GM20431 (cell line): ENCODE results near the gene TMOD3.
"Not testable (repeated sequence)": the region's sequence is repeated elsewhere in the genome, so short reads cannot be mapped to it uniquely, and the experiment has no call there.

Experiments
- in situ Hi-C: fragments of 300-500 bp; cut with MseI, MboI; formaldehyde crosslinking; loops from one replicate; pipeline ENCODE4 v1.15.0; 2020; ENCODE audit warnings: low sequenced_read_pairs; ENCODE audit not compliant: unreplicated experiment

TMOD3 gene

GRCh38 chr15:51861557-51862359, 32.3 kb downstream of the TMOD3 start:
- in situ Hi-C loops: no loop called here

- in situ Hi-C loops: no loop called here
These were observed 33.7 kb downstream of the TMOD3 start for GRCh38 chr15:51863131-51863530.

- in situ Hi-C loops: no loop called here
These were observed 35.1 kb downstream of the TMOD3 start for GRCh38 chr15:51864408-51865056.

- in situ Hi-C loops: no loop called here
These were observed 35.9 kb downstream of the TMOD3 start for GRCh38 chr15:51865317-51865716.

- in situ Hi-C loops: no loop called here
These were observed 36.7 kb downstream of the TMOD3 start for GRCh38 chr15:51866161-51866560.

- in situ Hi-C loops: no loop called here
These were observed 37.3 kb downstream of the TMOD3 start for GRCh38 chr15:51866751-51867150.

- in situ Hi-C loops: no loop called here
These were observed 39.6 kb downstream of the TMOD3 start for GRCh38 chr15:51869060-51869421.

- in situ Hi-C loops: no loop called here
These were observed 41.3 kb downstream of the TMOD3 start for GRCh38 chr15:51870774-51871173.

- in situ Hi-C loops: no loop called here
These were observed 45.5 kb downstream of the TMOD3 start for GRCh38 chr15:51874751-51875644.

- in situ Hi-C loops: no loop called here
These were observed 46.7 kb downstream of the TMOD3 start for GRCh38 chr15:51876169-51876568.

GRCh38 chr15:51878446-51879386, 49.3 kb downstream of the TMOD3 start:
- in situ Hi-C loops: no loop called here

- in situ Hi-C loops: no loop called here
These were observed 50.1 kb downstream of the TMOD3 start for GRCh38 chr15:51879555-51879954.

- in situ Hi-C loops: no loop called here
These were observed 53.9 kb downstream of the TMOD3 start for GRCh38 chr15:51883271-51883837.

GRCh38 chr15:51884041-51884440, 54.6 kb downstream of the TMOD3 start:
- in situ Hi-C loops: no loop called here

- in situ Hi-C loops: no loop called here
These were observed 55.2 kb downstream of the TMOD3 start for GRCh38 chr15:51884517-51885236.

- in situ Hi-C loops: not testable (repeated sequence)
These were observed 56.3 kb downstream of the TMOD3 start for GRCh38 chr15:51885758-51886157.

- in situ Hi-C loops: no loop called here
These were observed 58.6 kb downstream of the TMOD3 start for GRCh38 chr15:51887887-51888592.

GRCh38 chr15:51888593-51889195, 59.2 kb downstream of the TMOD3 start:
- in situ Hi-C loops: no loop called here
